Neuronal stem cell (in vitro differentiated cells): ENCODE data around the gene PCSK9.
"Not testable (repeated sequence)": the region's sequence is repeated elsewhere in the genome, so short reads cannot be mapped to it uniquely, and the experiment has no call there.

ENCODE experiments used
- DNase-seq: peaks from one replicate; pipeline ENCODE4 v3.0.0-alpha.2; 2013; ENCODE audit warnings: low spot score
- H2AFZ ChIP-seq: one replicate; pipeline ENCODE4 v1.6.1; 2013; ENCODE audit warnings: mild to moderate bottlenecking, low read length, inconsistent platforms
- H2AK5ac ChIP-seq: 2 replicates; pipeline ENCODE4 v1.6.1; 2013; ENCODE audit warnings: low read depth, mild to moderate bottlenecking, inconsistent platforms, low read length, moderate library complexity, mixed read lengths
- H2BK120ac ChIP-seq: 2 replicates; pipeline ENCODE4 v1.6.1; 2013; ENCODE audit warnings: low read depth, mild to moderate bottlenecking, inconsistent platforms, low read length, moderate library complexity, mixed read lengths
- H2BK12ac ChIP-seq: one replicate; pipeline ENCODE4 v1.6.1; 2013; ENCODE audit warnings: low read length, inconsistent platforms
- H2BK15ac ChIP-seq: 2 replicates; pipeline ENCODE4 v1.6.1; 2013; ENCODE audit warnings: mild to moderate bottlenecking, low read length, inconsistent platforms, mixed read lengths
- H2BK5ac ChIP-seq: one replicate; pipeline ENCODE4 v1.6.1; 2013; ENCODE audit warnings: inconsistent platforms, mild to moderate bottlenecking, low read length, moderate library complexity
- H3K14ac ChIP-seq: one replicate; pipeline ENCODE4 v1.6.1; 2013; ENCODE audit warnings: low read length, inconsistent platforms
- H3K18ac ChIP-seq: 2 replicates; pipeline ENCODE4 v1.6.1; 2013; ENCODE audit warnings: low read length, inconsistent platforms
- H3K23ac ChIP-seq: 2 replicates; pipeline ENCODE4 v1.6.1; 2013; ENCODE audit warnings: low read depth, mild to moderate bottlenecking, mixed read lengths, low read length, inconsistent platforms; ENCODE audit not compliant: poor library complexity
- H3K27ac ChIP-seq: replicated peaks from 3 replicates; pipeline ENCODE4 v1.5.1; 2013; ENCODE audit warnings: low read length, inconsistent platforms
- H3K27me3 ChIP-seq, 3 experiments: 2 replicates each; pipeline ENCODE4 v1.6.1; 2013; ENCODE audit warnings: low read length in 3 of 3, mild to moderate bottlenecking in 2 of 3, inconsistent platforms in 1 of 3, low read depth in 1 of 3, mixed read lengths in 1 of 3, moderate library complexity in 1 of 3; ENCODE audit not compliant: control insufficient read depth in 3 of 3, insufficient read depth in 3 of 3
- H3K36me3 ChIP-seq, 2 donors: replicated peaks in 1 of 2; 2 replicates each; pipeline ENCODE4 v1.6.1; 2013; ENCODE audit warnings: low read length in 2 of 2; ENCODE audit not compliant: control insufficient read depth in 2 of 2, insufficient read depth in 2 of 2
- H3K4ac ChIP-seq: 2 replicates; pipeline ENCODE4 v1.6.1; 2013; ENCODE audit warnings: inconsistent platforms, mild to moderate bottlenecking, low read length, moderate library complexity
- H3K4me1 ChIP-seq, 2 donors: 1 replicate in 1 of 2; 2 replicates in 1 of 2; pipeline ENCODE4 v1.6.1; 2013; ENCODE audit warnings: low read length in 2 of 2, low read depth in 1 of 2; ENCODE audit not compliant: control insufficient read depth in 2 of 2, insufficient read depth in 1 of 2
- H3K4me2 ChIP-seq: one replicate; pipeline ENCODE4 v1.6.1; 2013; ENCODE audit warnings: mild to moderate bottlenecking, low read length, inconsistent platforms; ENCODE audit not compliant: insufficient read depth, poor library complexity, severe bottlenecking
- H3K4me3 ChIP-seq, 2 donors: 2 replicates each; pipeline ENCODE4 v1.5.1; 2013; ENCODE audit warnings: low read length in 2 of 2, mild to moderate bottlenecking in 2 of 2, inconsistent platforms in 1 of 2, moderate library complexity in 1 of 2
- H3K79me1 ChIP-seq: one replicate; pipeline ENCODE4 v1.6.1; 2013; ENCODE audit warnings: low read depth, mild to moderate bottlenecking, inconsistent platforms, low read length, moderate library complexity
- H3K9ac ChIP-seq: one replicate; pipeline ENCODE4 v1.6.1; 2013; ENCODE audit warnings: mild to moderate bottlenecking, low read depth, low read length, inconsistent platforms; ENCODE audit not compliant: poor library complexity
- H3K9me3 ChIP-seq, 2 donors: replicated peaks in 1 of 2; 2 replicates each; pipeline versions ENCODE3 to v1.6.1; 2013; ENCODE audit warnings: low read length in 2 of 2, mild to moderate bottlenecking in 2 of 2, inconsistent platforms in 1 of 2, low read depth in 1 of 2, mixed read lengths in 1 of 2, moderate library complexity in 1 of 2; ENCODE audit not compliant: control insufficient read depth in 2 of 2, insufficient read depth in 1 of 2
- H4K8ac ChIP-seq: one replicate; pipeline ENCODE4 v1.6.1; 2013; ENCODE audit warnings: low read depth, mild to moderate bottlenecking, inconsistent platforms, low read length, moderate library complexity
- H4K91ac ChIP-seq: one replicate; pipeline ENCODE4 v1.6.1; 2013; ENCODE audit warnings: low read length, low read depth, mild to moderate bottlenecking, inconsistent platforms; ENCODE audit not compliant: poor library complexity
- whole genome bisulfite sequencing, 2 donors: extraction: QIAGEN DNeasy Blood & Tissue Kit; methylation state at CpG; one replicate each; pipeline ENCODE4 v1.1.7; 2013; ENCODE audit warnings: missing lambda C conversion rate in 2 of 2, mixed read lengths in 1 of 2; ENCODE audit not compliant: insufficient read length in 2 of 2, insufficient replicate concordance in 1 of 2; ENCODE audit errors: extremely low coverage in 2 of 2; 5-methylcytosine and 5-hydroxymethylcytosine counted together

PCSK9 gene

GRCh38 chr1:55103891-55104290 lies 64.5 kb downstream of the PCSK9 start:
- WGBS, 2 donors = no CpG with 5 or more reads among the region's 2 CpGs
- no peak overlapping the region for H3K4ac ChIP-seq
- H3K4me3 ChIP-seq = no peak overlapping the region
- H2BK5ac ChIP-seq = no peak overlapping the region
- no peak overlapping the region for H3K14ac ChIP-seq
- peaks cover 28 to 97% of the 10 kb centered on the region in 2 donors for H3K36me3 ChIP-seq
- DNase-seq = no peak
- no peak overlapping the region for H3K9ac ChIP-seq
- H3K27ac ChIP-seq = no peak overlapping the region
- H2AFZ ChIP-seq = no peak overlapping the region
- no peak overlapping the region for H2BK15ac ChIP-seq
- H3K27me3 ChIP-seq = no peaks in the 10 kb centered on the region
- no peak overlapping the region for H4K91ac ChIP-seq
- no peak overlapping the region for H3K4me2 ChIP-seq
- no peaks in the 10 kb centered on the region for H3K9me3 ChIP-seq
- no peak overlapping the region for H4K8ac ChIP-seq
- no peak overlapping the region for H3K23ac ChIP-seq
- H3K4me1 ChIP-seq = no peaks in the 10 kb centered on the region
- H2AK5ac ChIP-seq = no peak overlapping the region
- no peaks in the 10 kb centered on the region for H3K79me1 ChIP-seq
- H2BK120ac ChIP-seq = no peak overlapping the region
- H3K18ac ChIP-seq = no peak overlapping the region
- no peak overlapping the region for H2BK12ac ChIP-seq

GRCh38 chr1:55107101-55107500 lies 67.8 kb downstream of the PCSK9 start:
- Histone ChIP-seq H3K79me1 (no peaks in the 10 kb centered on the region), H2AFZ (no peak overlapping the region), H3K18ac (no peak overlapping the region), H3K23ac (no peak overlapping the region), H2BK15ac (no peak overlapping the region), H4K8ac (no peak overlapping the region), H3K4ac (no peak overlapping the region), H2BK5ac (no peak overlapping the region), H3K14ac (no peak overlapping the region), H3K4me2 (no peak overlapping the region), H3K4me3 (no peak overlapping the region), H2AK5ac (no peak overlapping the region), H3K27me3 (no peaks in the 10 kb centered on the region), H3K27ac (no peak overlapping the region), H4K91ac (no peak overlapping the region), H3K36me3 (peaks cover 25 to 99% of the 10 kb centered on the region in 2 donors), H2BK12ac (no peak overlapping the region), H3K9me3 (no peaks in the 10 kb centered on the region), H2BK120ac (no peak overlapping the region), H3K4me1 (no peaks in the 10 kb centered on the region), H3K9ac (no peak overlapping the region)
- WGBS, 2 donors = no CpG with 5 or more reads among the region's 6 CpGs
- no peak for DNase-seq

- DNase-seq, H3K79me1 ChIP-seq: not testable (repeated sequence)
- H3K36me3 ChIP-seq = peaks cover 23 to 98% of the 10 kb centered on the region in 2 donors
Observed at GRCh38 chr1:55109005-55109404, 69.7 kb downstream of the PCSK9 start.

More at GRCh38 chr1:55109005-55109404, 69.7 kb downstream of the PCSK9 start:
- not testable (repeated sequence) for H3K4me2 ChIP-seq, H3K18ac ChIP-seq, H3K4ac ChIP-seq, H2BK15ac ChIP-seq, H2BK5ac ChIP-seq, H4K8ac ChIP-seq, H3K9ac ChIP-seq, H3K4me1 ChIP-seq, H3K14ac ChIP-seq, H3K27me3 ChIP-seq, H3K23ac ChIP-seq, H2BK12ac ChIP-seq, H3K27ac ChIP-seq, H2AK5ac ChIP-seq, H3K4me3 ChIP-seq, H2AFZ ChIP-seq, H2BK120ac ChIP-seq, H4K91ac ChIP-seq, H3K9me3 ChIP-seq
- no CpG with 5 or more reads among the region's 14 CpGs for WGBS, 2 donors
